Stimulated activated CD4-positive, alpha-beta T cell treated with anti-CD3 and anti-CD28 coated beads, TNF-alpha, amount 100 ng/mL, for 1 hour (primary cell): ENCODE results near the gene C1orf21.

Source experiments
- DNase-seq, 3 donors: peaks; one replicate each; pipeline ENCODE4 v3.0.0-alpha.2; 2020; ENCODE audit warnings: low read depth in 3 of 3, low spot score in 1 of 3

C1orf21 gene

DNA sequence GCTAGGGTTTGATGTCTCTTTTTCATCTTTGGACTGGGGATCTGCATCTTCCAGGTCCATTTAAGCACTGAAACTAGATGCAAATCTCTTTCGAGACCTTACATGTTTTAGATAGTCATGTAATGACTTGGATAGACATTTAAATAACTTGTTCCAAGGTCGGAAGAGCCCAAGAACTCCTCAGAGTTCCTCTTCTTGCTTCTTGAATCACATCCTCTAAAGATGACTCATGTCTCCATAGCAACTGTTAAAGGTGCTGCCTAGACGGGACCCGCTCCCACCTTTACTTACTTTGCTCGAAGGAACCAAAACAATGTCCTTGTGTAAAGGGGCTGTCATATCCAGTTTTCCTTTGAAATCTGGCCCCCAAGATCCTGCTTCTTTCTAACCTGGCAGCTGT lies 237.8 kb downstream of the C1orf21 start:
- no peak for DNase-seq

DNA sequence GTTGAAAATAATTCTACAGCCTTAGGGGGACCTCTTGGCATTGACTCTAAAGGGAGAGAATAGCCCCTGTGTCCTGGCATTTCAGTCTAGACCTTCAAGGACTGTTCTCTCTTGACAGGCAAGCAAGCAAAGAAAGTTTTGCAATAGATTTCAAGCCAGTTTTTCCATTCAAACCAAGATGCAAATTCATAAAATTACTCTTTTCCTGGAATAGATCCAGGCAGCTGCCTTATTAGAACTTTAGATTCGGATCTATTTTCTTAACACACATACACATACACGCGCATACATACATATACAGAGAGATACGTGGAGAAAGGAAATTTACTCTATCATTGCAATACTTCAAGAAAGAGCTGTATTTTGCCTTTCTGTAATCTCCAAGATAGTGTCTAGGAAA lies 238.4 kb downstream of the C1orf21 start:
- no peak for DNase-seq

DNA sequence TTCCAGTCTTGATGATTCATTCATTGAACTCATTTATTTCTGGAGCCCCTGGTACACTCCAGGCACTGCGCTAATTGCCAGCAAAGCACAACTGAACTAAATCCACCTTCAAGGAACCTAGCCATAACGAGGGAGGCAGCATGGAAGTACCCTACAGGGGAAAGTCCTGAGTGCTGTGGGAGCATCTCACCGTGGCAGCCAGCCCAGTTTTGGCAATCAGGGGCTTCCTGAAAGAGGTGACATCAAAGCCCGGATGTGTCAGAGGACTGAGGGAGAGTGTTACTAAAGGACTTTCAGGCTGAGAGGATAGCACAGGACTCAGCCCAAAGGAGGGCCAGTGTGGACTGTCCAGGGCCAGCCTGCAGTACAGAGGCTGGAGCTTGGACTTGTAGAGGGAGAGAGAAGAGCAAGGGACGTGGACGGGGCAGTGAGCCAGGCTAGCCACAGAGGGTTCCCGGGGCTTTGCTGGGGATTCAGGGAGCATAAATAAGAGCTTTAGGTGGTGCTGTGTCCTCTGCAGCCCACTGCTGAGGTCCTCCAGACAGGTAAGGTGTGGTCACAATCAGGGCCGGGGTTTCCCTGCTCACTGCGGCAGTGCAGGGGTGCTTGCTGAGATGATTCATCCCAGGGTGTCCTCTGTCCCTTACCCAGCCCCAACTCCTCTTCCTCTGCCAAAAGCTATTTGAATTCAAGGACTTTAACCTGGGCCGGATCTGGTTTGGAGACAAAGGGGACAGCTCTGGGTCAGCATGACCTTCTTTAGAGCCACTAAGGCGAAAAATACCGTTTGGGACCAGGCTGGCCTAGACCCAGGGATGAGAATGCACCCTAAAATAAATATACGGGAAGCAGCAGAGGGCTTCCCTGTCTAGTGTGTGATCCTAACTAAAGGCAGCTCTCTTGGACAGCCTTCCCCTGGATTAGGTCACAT lies 239.5 kb downstream of the C1orf21 start:
- no peak for DNase-seq

DNA sequence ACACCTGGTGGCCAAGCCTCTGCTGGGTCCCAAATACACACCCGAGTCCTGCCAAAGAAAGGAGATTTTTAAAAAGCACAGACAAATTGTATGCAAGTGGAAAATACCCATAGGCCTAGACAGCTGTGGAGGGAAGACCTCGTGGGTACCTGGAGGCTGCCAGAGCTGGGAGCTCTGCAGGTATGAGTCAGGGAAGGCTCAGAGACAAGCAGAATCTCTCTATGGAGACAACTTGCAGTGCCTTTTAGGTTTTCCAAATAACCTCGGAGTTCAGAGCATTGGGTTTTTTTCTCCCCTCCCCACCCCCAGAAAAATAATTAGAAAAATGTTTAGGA lies 240.1 kb downstream of the C1orf21 start:
- DNase-seq: no peak

DNA sequence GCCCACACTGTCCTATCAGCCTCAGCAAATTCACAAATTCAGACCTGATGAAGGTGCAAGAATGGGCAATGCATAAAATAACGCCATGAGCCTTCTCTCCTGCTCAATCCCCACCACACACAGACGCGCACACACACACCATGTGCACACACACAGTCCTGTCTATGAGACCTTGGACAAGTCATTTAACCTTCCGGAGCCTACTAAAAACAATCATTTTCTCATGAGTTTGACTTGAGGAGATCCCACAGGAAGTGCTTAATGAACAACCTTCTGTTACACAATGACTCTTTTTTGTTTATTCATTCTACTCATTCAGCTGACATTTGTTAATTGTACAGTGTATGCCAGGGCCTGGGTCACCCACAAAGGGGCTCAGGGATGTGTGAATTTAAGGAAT lies 242.4 kb downstream of the C1orf21 start:
- DNase-seq: no peak

DNA sequence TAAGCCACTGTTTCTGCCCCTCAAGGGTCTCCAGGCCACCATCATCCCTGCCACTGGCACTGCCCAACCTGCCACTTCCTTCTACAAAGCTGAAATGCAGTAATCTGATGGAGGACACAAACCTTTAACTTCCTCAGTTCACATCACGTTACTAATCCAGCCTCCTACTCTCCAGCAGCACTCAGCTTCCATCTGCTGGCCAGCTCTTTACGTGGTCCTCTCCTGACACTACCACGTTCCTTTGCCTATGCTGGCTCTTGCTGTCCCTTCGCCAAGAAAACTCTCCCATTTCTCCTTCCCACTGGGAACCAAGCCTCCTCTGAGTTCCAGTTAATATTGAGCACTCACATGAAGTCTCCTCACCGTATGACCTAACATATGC lies 243.8 kb downstream of the C1orf21 start:
- no peak for DNase-seq

DNA sequence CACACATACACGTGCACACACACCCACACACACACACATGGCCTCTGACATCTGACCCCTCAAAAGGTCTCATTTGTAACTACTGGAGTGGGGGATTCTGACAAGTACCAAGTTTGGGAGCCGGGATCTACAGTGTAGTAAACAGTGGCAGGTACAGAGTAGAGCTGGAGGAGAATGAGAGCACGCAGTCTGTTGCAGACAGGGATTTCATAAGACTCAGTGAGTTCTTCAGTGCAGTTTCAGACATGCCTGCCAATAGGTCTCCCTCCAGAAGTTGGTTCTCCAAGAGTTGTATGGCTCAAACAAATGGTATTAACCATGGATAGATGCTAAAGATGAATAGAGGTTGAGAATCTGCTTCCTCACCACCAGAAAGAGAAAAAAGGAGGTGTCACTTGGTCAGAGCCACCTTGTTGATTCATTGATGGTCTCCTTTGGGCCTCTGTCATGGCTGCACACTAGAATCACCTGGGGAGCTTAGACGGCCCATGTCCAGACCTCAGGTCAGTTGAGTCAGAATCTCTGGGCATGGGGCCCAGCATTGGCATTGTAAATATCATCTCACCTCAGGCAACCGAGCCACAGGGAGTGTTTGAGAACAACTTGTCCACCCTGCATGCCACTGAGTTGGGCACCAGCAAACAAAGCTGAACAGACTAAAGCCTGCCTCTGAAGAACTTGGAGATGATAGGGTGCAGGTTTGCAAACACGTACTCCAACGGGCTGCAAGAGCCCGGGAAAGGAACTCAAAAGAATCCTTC lies 245.8 kb downstream of the C1orf21 start:
- no peak for DNase-seq

DNA sequence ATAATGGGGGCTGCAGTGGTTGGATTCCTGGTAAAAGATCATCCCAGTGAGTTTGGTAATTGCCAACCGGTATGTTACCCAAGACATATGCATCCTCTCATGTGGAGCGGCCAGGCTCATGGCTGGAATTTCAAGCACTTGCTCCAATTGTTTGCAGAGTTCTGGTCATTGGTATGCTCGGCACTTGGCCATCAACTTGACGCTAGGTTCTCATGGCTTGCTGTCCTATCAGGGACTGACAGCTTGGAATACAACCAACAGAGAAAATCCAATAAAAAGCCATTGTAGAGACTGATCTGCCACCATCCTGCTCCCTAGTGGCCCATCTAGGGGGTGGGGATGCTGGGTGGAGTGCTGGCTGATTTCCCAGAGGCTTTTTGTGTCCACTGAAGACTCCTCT lies 247.0 kb downstream of the C1orf21 start:
- DNase-seq: no peak

DNA sequence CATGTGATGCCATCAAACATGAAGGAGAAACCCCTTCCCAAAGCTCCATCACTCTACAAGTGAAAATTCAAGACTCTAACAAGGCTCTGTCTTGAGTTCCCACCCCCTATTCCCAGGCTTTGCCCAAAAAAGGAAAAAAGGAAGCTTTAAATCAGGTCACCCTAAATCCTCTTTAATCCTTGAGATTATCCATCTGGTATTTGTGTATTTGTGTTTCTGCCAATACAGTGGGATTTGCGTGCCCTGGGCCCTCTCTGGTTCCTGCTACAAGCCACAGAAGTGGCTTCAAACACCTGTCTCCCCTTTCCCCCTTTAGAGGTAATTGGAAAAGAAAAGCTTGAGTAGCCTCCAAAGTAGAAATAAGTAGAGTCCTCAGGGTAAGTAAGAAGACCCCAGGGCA lies 247.5 kb downstream of the C1orf21 start:
- DNase-seq: no peak

DNA sequence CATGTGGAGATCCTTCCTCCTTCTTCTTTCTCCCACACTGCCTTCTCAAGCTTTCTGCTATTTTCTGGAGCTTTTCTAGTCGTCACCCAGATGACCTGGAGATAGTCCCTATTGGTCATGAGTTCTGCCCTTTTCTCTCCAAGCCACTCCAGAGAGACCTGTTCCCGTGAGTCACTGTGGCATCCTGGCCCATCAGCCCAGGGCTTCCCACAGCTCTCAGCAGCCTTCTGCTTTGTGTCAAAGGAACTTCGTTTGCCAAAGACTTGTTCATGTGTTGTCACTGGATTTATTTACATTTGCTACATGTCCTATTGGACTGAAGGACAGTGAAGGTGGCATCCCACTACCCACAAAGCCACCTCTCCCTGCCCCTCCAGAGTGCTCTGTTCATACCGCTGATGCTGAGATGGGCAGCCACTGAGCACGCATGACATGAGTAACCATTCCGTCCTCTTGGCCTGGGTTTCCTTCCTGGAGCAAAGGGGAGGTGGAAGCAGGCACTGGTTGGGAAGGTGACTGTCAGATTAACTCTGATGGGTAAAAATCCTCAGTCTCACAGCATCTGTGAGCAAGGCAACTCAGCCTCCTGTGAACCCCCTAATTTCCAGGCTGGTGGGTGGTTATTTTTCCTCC lies 248.6 kb downstream of the C1orf21 start:
- DNase-seq: no peak

DNA sequence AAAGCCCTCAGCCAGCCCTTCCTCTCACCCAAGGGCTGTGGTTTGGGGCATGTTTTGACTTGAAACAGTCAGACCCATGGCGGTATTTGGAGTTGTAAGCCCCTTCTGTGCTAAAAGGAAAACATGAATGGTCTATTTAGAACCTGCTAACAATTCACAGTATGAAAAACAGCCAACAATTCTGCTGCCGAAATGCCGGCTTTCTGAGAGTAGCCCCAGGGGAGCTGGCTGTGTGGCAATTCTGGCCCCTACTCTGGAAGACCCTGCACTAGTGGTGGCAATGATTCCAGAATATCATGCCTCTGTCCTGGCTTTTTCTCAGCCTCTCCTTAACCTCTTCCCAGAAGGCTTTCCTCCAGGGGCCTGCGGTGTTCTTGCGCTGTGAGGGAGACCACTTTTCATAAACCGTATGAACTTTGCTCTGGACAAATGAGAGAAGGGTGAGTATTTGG lies 249.2 kb downstream of the C1orf21 start:
- DNase-seq: no peak

DNA sequence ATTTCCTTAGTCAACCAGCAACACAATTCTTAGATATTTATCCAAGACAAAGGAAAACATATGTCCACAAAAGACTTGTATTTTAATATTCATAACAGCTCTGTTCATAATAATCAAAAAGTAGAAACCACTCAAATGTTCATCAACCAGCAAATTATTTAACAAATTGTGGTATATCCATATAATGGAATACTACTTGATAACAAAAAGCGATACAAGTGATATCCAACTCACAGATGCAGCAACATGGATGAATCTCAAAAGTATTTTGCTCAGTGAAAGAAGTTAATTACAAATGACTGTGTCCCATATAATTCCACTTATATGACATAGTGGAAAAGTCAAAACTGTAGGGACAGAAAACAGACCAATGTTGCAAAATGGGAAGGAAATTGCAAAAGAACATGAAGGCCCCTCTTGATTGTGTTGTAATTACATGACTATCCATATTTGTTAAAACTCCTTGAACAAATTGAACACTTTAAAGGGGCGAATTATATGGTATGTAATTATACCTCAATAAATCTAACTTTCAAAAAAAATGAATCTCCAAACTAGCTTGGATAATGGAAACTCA lies 250.9 kb downstream of the C1orf21 start:
- no peak for DNase-seq

DNA sequence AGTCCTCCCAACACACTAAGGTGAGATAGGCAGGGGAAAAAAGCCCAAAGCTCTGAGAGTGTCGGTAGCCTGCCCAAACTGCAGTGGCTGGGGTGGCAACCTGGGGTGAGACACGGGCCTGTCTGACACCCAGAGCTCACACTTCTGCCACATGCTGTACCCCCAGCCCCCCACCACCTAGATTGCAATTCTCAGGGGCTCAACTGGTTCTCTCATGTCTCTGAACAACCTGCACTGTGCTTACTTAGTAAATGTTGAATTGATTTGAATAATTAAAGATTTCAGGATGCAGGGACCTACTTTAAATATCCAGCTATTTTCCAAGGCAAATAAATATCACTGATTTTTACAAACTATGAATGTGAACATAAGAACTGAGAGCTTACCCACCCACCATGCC lies 252.4 kb downstream of the C1orf21 start:
- DNase-seq: no peak

DNA sequence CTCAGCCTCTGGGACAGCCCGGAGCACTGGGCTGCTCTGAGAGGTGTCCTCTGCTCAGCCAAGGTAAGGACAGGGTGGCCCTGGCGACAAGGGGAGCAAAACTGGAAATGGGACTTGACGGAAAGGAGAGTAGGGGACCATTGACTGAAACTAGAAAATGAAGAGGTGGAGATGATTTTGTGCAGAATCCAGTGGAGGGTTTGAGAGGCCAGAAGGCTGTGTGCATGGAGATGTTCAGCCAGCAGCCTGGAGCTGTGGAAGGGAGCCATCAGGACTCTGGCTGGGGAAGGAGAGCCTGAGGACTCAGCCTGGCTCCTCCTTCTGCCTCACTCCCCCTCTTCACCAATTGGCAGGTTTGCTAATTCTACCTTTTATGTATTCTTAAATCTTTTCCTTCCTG lies 253.7 kb downstream of the C1orf21 start:
- DNase-seq: no peak

DNA sequence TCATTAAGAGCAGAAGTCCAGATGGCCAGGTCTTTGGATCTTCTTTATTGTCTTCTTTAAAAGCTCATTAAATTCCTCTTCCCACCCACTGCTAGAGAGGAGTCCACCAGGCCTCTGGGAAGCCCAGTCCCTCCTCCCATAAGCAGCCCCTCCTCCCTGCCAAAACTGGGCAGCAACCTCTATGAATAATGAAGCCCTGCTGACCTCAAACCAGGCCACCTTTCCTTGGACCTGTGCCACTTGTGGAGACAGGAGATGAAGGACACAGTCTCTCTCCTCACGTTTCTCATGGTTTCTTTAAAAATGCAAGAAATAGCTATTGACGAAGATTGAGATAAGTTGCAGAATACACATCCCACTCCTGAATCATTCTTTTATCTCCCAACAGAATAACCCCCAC lies 255.1 kb downstream of the C1orf21 start:
- DNase-seq: no peak

DNA sequence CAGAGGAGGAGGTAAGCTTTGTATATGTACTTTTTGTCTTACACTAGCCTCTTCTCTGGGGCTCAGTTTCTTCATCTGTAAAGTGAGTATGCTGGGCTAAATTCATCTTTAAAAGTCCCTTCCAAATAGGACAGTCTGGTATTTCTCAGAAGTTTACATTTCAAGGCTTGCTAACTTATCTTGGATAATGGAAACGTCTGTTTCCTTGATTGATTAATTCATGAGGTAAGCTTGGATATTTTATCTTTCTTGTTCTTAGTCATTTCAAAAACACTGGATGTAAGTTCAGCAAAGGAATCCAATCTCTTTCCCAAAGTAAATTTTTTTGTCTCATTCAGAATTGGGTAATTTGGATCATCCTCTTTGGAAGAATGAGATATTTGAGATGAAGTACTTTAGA lies 256.8 kb downstream of the C1orf21 start:
- DNase-seq: no peak

DNA sequence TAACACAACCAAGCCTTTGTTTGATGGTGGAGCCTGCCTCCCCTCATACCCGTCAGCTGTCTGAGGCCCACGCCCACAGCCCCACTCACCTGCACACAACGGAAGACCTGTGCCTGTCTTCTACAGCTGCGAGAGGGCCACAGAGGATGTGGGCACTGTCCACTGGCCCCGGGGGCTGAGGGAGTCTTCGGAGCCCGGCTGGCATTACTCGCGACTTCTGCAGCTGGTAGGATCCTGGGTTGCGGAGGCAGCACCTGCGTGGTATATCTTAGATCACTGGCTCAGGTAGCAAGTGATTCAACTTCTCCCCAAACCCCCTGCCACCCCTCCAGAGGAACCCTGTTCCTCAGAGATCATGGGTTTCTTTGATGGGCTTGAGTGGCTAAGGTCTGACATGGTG lies 257.9 kb downstream of the C1orf21 start:
- no peak for DNase-seq

DNA sequence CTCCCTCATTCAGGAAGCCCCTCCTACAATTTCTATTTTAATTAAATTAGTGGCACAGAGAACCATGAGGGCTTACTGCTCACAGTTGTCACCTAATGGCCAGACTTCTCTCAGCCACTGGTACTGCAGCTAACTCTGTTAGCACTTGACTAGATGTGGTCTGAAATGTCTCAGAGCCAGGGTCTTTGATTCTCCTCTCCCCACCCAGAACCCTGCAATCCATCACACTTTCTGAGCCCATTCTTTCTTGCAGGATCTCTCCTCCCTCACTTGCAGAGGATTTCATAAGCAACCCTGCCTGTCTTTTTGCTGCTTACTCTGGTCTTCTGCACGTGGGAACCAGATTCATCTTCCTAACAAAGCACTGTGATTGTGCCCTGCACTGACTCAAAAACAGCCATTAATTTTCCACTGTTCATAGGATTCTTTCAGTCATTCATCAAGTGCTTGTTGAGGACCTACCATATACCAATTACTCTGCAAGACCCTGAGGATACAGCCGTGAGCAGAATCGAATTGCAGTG lies 259.4 kb downstream of the C1orf21 start:
- no peak for DNase-seq

DNA sequence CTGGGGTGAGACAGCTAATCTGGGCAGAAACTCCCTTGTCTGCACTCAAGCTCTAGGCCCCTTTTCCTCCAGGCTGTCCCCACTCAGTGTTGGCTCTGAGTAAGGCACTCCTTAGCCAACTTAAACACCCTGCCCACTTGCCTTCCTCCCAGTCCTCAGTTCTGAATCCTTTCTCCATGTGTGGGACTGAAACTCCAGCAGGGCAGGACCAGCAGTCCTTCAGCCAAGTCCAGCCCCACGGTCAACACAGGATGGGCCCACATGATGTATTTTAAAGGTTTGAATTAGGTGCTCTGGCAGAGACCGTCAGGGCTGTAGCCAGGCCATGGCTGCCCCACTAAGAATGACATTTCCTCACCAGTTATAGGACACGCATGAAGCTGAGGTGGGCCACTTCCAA lies 260.0 kb downstream of the C1orf21 start:
- DNase-seq: no peak

DNA sequence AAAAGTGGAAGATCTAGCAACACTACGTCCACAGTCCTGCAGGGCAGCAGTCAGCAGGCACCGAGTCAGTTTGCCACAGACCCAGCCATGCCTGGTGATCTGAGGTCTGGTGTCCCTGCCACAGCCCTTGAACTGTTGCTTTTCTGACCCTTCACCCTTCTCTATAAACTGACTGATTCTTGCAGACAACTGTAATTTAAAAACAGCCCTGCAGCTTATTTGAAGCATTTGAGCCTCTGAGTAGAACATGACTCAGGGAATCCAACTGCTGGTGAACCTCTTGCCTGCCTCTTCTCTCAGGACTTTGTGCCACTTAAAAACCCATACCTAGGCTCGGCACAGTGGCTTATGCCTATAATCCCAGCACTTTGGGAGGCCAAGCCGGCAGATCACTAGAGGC lies 260.6 kb downstream of the C1orf21 start:
- no peak for DNase-seq

DNA sequence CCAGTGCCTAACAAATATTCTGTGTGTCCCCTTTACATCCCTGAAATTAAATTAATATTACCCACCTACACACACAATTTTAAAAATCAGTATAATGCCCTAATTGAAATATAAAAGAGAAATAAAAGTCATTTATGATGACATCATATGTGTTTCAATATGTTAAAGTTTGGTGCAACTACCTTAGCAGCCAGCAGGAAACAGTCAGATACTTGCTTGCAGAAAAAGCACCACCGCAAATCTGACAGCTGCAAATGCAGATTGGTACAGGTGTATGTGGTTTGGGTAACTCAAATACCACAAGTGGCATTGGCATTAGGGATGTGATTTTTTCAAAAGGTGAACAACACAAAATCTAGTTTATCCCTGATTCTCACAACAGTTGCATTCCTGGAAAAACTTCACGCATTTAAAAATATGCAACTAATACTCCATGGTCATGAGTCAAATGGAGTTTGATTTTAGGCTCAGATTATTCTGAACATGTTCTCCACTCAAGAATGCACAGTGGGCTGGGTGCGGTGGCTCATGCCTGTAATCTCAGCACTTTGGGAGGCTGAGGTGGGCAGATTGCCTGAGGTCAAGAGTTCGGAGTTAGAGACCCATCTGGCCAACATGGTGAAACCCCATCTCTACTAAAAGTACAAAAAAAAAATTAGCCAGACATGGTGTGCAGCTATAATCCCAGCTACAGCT lies 261.5 kb downstream of the C1orf21 start:
- DNase-seq: no peak
